NCI-H1694 treated with DMSO at 0.1 percent for 48 hours (cell line): ENCODE data around the gene IFIT1B.
"Not testable (repeated sequence)": the region's sequence is repeated elsewhere in the genome, so short reads cannot be mapped to it uniquely, and the experiment has no call there.

Experiments used
- DNase-seq: peaks from one replicate; lab custom pipeline; 2025; lab: John Stamatoyannopoulos, UW

Gene IFIT1B

GRCh38 chr10:89348481-89348880 lies 29.4 kb upstream of the IFIT1B start:
- DNase-seq, result no peak

- DNase-seq, result no peak
Observed at GRCh38 chr10:89348975-89349374, 28.9 kb upstream of the IFIT1B start.

GRCh38 chr10:89350631-89351315 lies 27.1 kb upstream of the IFIT1B start:
- not testable (repeated sequence) for DNase-seq

- DNase-seq, result no peak
Observed at GRCh38 chr10:89351412-89351779, 26.5 kb upstream of the IFIT1B start.

GRCh38 chr10:89351780-89352597 lies 25.9 kb upstream of the IFIT1B start:
- no peak for DNase-seq

- DNase-seq, result no peak
Observed at GRCh38 chr10:89352802-89353201, 25.1 kb upstream of the IFIT1B start.

- DNase-seq, result no peak
Observed at GRCh38 chr10:89355394-89355931, 22.4 kb upstream of the IFIT1B start.

GRCh38 chr10:89357096-89357495 lies 20.8 kb upstream of the IFIT1B start:
- no peak for DNase-seq

- DNase-seq, result no peak
Observed at GRCh38 chr10:89357975-89358374, 19.9 kb upstream of the IFIT1B start.

GRCh38 chr10:89360157-89360556 lies 17.7 kb upstream of the IFIT1B start:
- no peak for DNase-seq

GRCh38 chr10:89362929-89363328 lies 14.9 kb upstream of the IFIT1B start:
- no peak for DNase-seq

GRCh38 chr10:89363729-89364442 lies 14.0 kb upstream of the IFIT1B start:
- DNase-seq, result no peak

GRCh38 chr10:89364531-89364930 lies 13.3 kb upstream of the IFIT1B start:
- no peak for DNase-seq

- DNase-seq, result no peak
Observed at GRCh38 chr10:89367529-89367928, 10.3 kb upstream of the IFIT1B start.

GRCh38 chr10:89368129-89368528 lies 9.7 kb upstream of the IFIT1B start:
- DNase-seq, result no peak

GRCh38 chr10:89369156-89370105 lies 8.4 kb upstream of the IFIT1B start:
- DNase-seq, result no peak

- DNase-seq, result no peak
Observed at GRCh38 chr10:89371079-89371478, 6.8 kb upstream of the IFIT1B start.

GRCh38 chr10:89371987-89372386 lies 5.9 kb upstream of the IFIT1B start:
- DNase-seq, result no peak

GRCh38 chr10:89373916-89374711 lies 3.7 kb upstream of the IFIT1B start:
- DNase-seq, result no peak

- DNase-seq, result no peak
Observed at GRCh38 chr10:89374713-89375141, 3.1 kb upstream of the IFIT1B start.

GRCh38 chr10:89379103-89379502 lies 1.2 kb downstream of the IFIT1B start:
- DNase-seq, result no peak
